ENCODE results near the gene MUC4.

Gene MUC4

GRCh38 chr3:195811756-195812155 is at the start of gene MUC4:
Gene MUC4, minus strand, starts transcription at chr3:195811929. Its CDS starts 112 bp downstream, at chr3:195811817.
- TF ChIP-seq CTCF (IDR thresholded peaks at IDR 0.05) = no peak
- Histone ChIP-seq H3K9me3 (no peaks in the 10 kb centered on the region), H3K4me1 (no peaks in the 10 kb centered on the region), H3K27ac (no peak within 1 kb of the TSS), H3K36me3 (no peaks in the 10 kb centered on the region), H3K27me3 (peaks cover 0 to 47% of the 10 kb centered on the region in 2 donors), H3K4me3 (no peak within 1 kb of the TSS)
- intact Hi-C loops (cut with DNase I; ENCODE audit: low total_unique reads) = no loop called here
- no peak for DNase-seq

GRCh38 chr3:195860456-195860855 is 48.7 kb upstream of the MUC4 start:
- Histone ChIP-seq H3K4me3 (no peak overlapping the region), H3K36me3 (peaks cover 0 to 2% (median 0%) of the 10 kb centered on the region in 3 donors), H3K27me3 (no peaks in the 10 kb centered on the region), H3K27ac (no peak overlapping the region), H3K4me1 (peaks cover 0 to 20% (median 14%) of the 10 kb centered on the region in 4 donors), H3K9me3 (no peaks in the 10 kb centered on the region)
- intact Hi-C loops (cut with DNase I; ENCODE audit: low total_unique reads) = no loop called here
- DNase-seq = no peak
- no peak for TF ChIP-seq CTCF (IDR thresholded peaks at IDR 0.05)

- Histone ChIP-seq H3K4me1 (peaks cover 0 to 20% (median 14%) of the 10 kb centered on the region in 4 donors), H3K4me3 (peak overlapping the region; percentile 13 to 23), H3K27me3 (no peaks in the 10 kb centered on the region), H3K36me3 (no peaks in the 10 kb centered on the region), H3K9me3 (no peaks in the 10 kb centered on the region), H3K27ac (no peak overlapping the region)
- TF ChIP-seq CTCF (IDR thresholded peaks at IDR 0.05) = no peak
- intact Hi-C loops (cut with DNase I; ENCODE audit: low total_unique reads) = no loop called here
- DNase-seq = no peak
These were observed 48.2 kb upstream of the MUC4 start for GRCh38 chr3:195859846-195860411.

GRCh38 chr3:195859061-195859845 is 47.5 kb upstream of the MUC4 start:
- no peak overlapping the region for H3K27ac ChIP-seq
- intact Hi-C loops (cut with DNase I; ENCODE audit: low total_unique reads) = no loop called here
- H3K27me3 ChIP-seq = no peaks in the 10 kb centered on the region
- peak; percentile 95 to 97 for TF ChIP-seq CTCF (IDR thresholded peaks at IDR 0.05)
- H3K4me1 ChIP-seq = peaks cover 0 to 20% (median 14%) of the 10 kb centered on the region in 4 donors
- no peaks in the 10 kb centered on the region for H3K9me3 ChIP-seq
- no peaks in the 10 kb centered on the region for H3K36me3 ChIP-seq
- H3K4me3 ChIP-seq = peak overlapping the region; percentile 13 to 23
- peak; percentile 75 to 84 for DNase-seq

- peaks cover 0 to 16% of the 10 kb centered on the region in 2 donors for H3K27me3 ChIP-seq
- no peaks in the 10 kb centered on the region for H3K36me3 ChIP-seq
- intact Hi-C loops (cut with DNase I; ENCODE audit: low total_unique reads) = no loop called here
- TF ChIP-seq CTCF (IDR thresholded peaks at IDR 0.05) = no peak
- no peaks in the 10 kb centered on the region for H3K9me3 ChIP-seq
- no peak overlapping the region for H3K4me3 ChIP-seq
- no peak for DNase-seq
- no peak overlapping the region for H3K27ac ChIP-seq
- H3K4me1 ChIP-seq = peaks cover 0 to 6% (median 2%) of the 10 kb centered on the region in 4 donors
These were observed 44.8 kb upstream of the MUC4 start for GRCh38 chr3:195856410-195857084.

Data from tibial artery (tissue), 4 donors.